Activated T-helper 1 cell treated with anti-CD3 and anti-CD28 coated beads, Interleukin-2, amount 50 U/mL, for 16 hours (primary cell): ENCODE results near the gene TENM4.
"Not testable (repeated sequence)": the region's sequence is repeated elsewhere in the genome, so short reads cannot be mapped to it uniquely, and the experiment has no call there.

Experiments used
- DNase-seq, 2 donors: peaks; one replicate each; pipeline ENCODE4 v3.0.0-alpha.2; 2020; ENCODE audit warnings: low read depth in 1 of 2, low spot score in 1 of 2

The TENM4 gene

DNA sequence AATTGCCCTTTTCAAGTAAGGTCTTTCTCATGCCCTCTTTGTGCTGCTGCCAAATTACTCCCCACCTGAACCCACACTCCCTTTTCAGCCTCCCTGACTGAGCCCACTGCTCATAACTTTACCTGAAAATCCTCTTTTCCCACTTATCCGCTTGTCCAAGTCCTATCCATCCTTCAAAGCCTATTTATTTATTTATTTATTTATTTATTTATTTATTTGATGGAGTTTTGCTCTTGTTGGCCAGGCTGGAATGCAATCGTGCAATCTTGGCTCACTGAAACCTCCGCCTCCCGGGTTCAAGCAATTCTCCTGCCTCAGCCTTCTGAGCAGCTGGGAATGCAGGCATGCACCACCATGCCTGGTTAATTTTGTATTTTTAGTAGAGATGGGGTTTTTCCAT is 613.5 kb downstream of the TENM4 start:
- DNase-seq, result not testable (repeated sequence)

DNA sequence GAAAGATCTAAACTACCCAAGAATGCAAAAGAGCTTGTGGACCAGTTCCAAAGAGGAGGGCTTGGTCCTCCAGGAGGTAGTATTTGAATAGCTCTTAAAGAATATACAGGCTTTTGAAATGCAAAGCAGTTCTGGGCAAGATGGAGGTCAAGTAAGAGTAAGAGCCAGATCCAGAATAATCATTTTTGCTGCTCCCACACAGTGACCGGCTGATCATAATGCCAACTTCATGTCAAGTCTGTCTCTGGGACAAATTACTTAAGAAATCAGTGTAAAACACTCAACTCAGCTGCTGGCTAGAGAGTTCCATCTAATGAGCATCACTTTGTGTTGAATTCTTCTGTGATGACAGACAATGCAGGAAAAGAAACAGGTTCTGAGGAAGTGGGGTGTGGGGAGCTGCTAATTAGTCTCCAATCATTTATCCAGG is 615.2 kb downstream of the TENM4 start:
- DNase-seq, result no peak

GRCh38 chr11:78823588-78823987 is 617.2 kb downstream of the TENM4 start:
- no peak for DNase-seq

DNA sequence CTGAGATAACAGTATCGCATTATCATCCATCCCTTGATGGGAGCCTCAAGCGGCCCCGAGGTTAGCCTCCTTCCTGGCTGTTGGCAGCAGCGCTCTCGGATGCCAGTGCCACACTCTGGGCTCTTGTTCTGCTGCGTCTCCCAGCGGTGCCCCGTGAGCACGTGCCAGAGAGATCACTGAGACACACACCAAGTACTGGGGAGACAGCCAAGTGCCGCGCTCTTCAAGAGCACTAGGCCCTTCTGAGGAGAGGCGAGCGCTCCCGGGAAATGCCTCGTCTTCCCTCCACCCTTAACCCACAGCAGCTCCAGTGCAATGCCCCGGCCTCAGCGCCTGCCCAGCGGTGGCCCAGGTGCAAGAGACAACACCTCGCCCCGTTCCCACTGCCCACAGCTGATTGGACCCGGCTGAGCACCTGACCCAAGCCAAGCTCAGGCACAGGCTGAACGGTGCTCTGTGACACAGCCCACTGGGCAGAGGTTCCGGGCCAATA is 617.9 kb downstream of the TENM4 start:
- no peak for DNase-seq

- no peak for DNase-seq
These were observed 619.2 kb downstream of the TENM4 start for GRCh38 chr11:78821371-78822306.

DNA sequence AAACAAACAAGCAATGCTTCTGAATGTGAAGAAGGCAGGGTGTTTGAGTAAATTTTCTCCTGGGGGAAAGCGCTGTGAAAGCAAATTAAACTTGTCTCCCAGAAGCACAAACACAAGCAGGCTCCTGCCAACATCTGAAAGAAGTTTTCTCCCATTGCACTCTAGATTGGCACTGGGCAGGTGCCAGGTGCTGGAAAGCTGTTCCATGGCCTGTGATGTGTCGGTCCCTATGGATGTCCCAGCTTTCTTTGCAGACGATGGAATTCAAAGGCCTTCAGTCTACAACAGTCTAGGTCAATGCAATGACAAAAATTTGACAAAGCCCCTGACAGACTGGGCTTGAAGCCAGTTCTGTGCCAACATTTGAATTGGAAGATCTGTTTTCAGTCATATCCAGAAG is 620.1 kb downstream of the TENM4 start:
- DNase-seq, result no peak

DNA sequence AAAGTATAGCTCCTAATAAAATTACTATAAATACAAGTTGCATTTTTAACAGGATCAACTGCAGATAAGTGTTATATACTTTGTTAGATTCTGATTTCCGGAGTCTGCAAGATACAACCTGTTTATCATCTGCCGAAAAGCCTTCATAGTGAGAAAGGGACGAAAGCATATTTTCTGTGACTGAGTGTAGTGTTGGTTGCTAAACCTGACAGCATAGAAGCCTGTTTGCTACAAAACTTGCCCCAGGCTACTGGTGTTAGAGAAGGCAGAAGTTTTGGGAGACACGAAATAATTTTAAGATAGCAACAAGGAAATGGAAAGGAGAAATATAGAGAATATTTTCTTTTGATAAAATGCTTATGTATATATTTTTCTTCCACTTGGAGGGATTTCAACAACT is 622.6 kb downstream of the TENM4 start:
- DNase-seq, result no peak

GRCh38 chr11:78815831-78816230 is 625.0 kb downstream of the TENM4 start:
- DNase-seq, result no peak

- DNase-seq, result no peak
These were observed 628.1 kb downstream of the TENM4 start for GRCh38 chr11:78812513-78813293.

DNA sequence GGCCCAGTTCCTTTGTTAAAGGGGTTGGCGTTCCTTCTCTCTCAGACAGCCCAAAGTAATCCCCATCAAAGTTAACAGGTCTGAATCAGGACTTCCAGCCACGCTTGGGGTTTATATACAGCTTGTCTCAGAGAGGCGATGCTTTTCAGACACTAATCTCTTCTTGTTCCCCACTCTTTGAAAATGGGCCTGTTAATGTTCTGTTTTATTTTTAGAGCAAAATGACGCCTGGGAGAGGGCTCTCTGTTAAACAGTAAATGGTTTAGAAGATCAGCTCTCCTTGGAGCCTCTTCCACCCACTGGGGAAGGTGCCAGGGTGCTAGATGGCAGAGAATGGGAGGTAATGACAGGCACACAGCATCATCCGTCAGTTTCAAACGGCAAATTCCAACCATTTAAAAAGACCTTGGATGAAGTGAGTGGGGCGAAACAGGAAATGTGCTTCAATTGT is 630.2 kb downstream of the TENM4 start:
- no peak for DNase-seq

- no peak for DNase-seq
These were observed 630.8 kb downstream of the TENM4 start for GRCh38 chr11:78809931-78810541.

DNA sequence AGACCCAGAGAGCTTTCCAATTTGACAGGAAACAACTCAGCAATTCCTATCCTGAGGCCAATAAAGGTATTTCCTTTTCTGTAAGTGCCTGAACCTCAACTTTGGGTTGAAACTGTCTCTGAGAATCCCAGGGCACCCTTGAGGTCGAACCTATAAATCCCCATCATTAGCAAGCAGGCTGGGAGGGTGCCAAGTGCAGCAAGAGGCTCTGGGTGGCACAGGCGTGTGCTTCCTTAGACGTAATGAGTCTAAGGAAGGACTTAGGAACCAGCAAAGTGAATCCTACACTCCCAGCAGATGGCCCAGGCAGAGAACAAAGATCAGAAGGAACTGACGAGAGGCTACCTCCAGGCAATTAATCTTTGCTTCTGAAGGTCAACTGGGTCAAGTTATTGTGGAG is 631.9 kb downstream of the TENM4 start:
- no peak for DNase-seq

GRCh38 chr11:78807351-78807750 is 633.5 kb downstream of the TENM4 start:
- DNase-seq, result no peak

DNA sequence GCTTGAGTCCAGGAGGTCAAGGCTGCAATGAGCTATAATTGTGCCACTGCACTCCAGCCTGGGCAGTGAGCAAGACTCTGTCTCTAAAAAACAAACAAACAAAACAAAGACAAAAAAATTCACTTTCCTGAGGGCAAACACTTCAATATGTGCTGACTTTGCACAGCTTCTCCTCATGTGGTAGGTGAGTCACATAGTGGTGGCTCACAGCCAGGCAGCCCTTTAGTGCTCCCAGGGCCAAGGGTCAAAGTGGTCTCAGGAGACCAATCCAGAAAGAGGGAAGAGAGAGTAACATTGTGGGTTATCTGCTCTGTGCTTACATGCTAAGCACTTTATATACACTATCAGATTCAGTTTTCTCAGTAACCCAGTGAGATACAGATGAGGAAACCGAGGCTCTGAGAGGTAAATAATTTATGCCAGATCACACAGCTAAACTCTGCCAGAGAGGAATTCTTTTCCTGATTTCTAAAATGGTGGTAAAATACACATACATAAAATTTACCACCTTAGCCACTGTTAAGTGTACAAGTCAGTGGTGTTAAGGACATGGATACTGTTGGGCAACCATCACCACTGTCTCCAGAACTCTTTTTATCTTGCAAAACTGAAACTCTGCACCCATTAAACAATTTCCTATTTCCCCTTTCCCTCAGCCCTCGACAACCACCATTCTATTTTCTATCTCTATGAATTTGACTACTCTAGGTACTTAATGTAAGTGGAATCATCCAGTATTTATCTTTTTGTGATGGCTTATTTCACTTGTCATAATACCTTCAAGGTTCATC is 634.4 kb downstream of the TENM4 start:
- no peak for DNase-seq

- DNase-seq, result no peak
These were observed 635.8 kb downstream of the TENM4 start for GRCh38 chr11:78804991-78805390.

DNA sequence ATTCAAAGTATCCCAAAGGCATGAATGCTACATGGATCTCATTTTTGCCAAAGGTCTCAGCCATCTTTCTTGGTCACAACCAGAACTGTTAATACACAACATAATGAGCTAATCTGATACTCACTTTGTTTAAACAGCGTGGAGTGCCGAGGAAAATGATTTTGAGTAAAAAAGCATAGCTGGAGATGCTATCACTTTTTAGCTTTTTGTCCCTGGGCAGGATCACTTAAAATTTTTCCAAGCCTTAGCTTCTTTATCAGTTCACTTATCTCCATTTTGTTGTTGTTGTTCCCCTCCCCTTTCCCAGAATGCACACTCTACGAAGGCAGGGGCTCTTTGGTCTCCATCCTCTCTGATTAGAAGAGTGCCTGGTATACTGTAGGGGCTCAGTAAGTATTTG is 636.8 kb downstream of the TENM4 start:
- no peak for DNase-seq

GRCh38 chr11:78802058-78802761 is 638.6 kb downstream of the TENM4 start:
- no peak for DNase-seq

- DNase-seq, result no peak
These were observed 639.5 kb downstream of the TENM4 start for GRCh38 chr11:78801161-78801884.

- no peak for DNase-seq
These were observed 640.1 kb downstream of the TENM4 start for GRCh38 chr11:78800756-78801155.
